Effector memory CD4-positive, alpha-beta T cell (primary cell): ENCODE measurements around the gene SLC25A22.

Source experiments
- DNase-seq, 3 donors: peaks; one replicate each; pipeline ENCODE4 v3.0.0-alpha.2; 2020
- H3K27ac ChIP-seq: 2 replicates; pipeline ENCODE4 v1.7.0; 2013; ENCODE audit warnings: mild to moderate bottlenecking, low read length, moderate library complexity; ENCODE audit not compliant: insufficient read depth, poor library complexity, severe bottlenecking
- H3K27me3 ChIP-seq: replicated peaks from 2 replicates; pipeline ENCODE4 v1.7.0; 2013; ENCODE audit warnings: mild to moderate bottlenecking, low read length; ENCODE audit not compliant: insufficient read depth, control insufficient read depth, poor library complexity, severe bottlenecking
- H3K36me3 ChIP-seq: 2 replicates; pipeline ENCODE4 v1.7.0; 2013; ENCODE audit warnings: mild to moderate bottlenecking, low read length, moderate library complexity; ENCODE audit not compliant: control insufficient read depth, insufficient read depth
- H3K4me1 ChIP-seq: 2 replicates; pipeline ENCODE4 v1.7.0; 2013; ENCODE audit warnings: low read length, mild to moderate bottlenecking; ENCODE audit not compliant: control insufficient read depth, insufficient read depth, poor library complexity, severe bottlenecking
- H3K4me3 ChIP-seq: 2 replicates; pipeline ENCODE4 v1.7.0; 2013; ENCODE audit warnings: low read length, low read depth, mild to moderate bottlenecking; ENCODE audit not compliant: insufficient read depth, poor library complexity, severe bottlenecking
- H3K9me3 ChIP-seq: 2 replicates; pipeline ENCODE4 v1.7.0; 2013; ENCODE audit warnings: mild to moderate bottlenecking, low read length, moderate library complexity; ENCODE audit not compliant: control insufficient read depth
- total RNA-seq, 3 donors: gene quantifications; one replicate each; lab custom pipeline; 2026; lab: John Stamatoyannopoulos, UW

Gene SLC25A22
- 22.5 to 30.3 (median 29.0) reads per million in 3 donors for total RNA-seq

GRCh38 chr11:798093-798713 is at the start of gene SLC25A22:
Gene SLC25A22, minus strand, starts transcription at chr11:798281. Its CDS starts 3,275 bp downstream, at chr11:795006.
- Histone ChIP-seq H3K9me3 (no peaks in the 10 kb centered on the region), H3K27ac (peak within 1 kb of the TSS; percentile 98), H3K27me3 (no peaks in the 10 kb centered on the region), H3K4me1 (peaks cover 29% of the 10 kb centered on the region), H3K4me3 (peak within 1 kb of the TSS; percentile 91), H3K36me3 (peaks cover 22% of the 10 kb centered on the region)
- peak; percentile 70 to 75 (median 71) for DNase-seq

- no peak for DNase-seq
- no peaks in the 10 kb centered on the region for H3K36me3 ChIP-seq
- H3K27ac ChIP-seq, result no peak overlapping the region
- no peak overlapping the region for H3K4me3 ChIP-seq
- peaks cover 21% of the 10 kb centered on the region for H3K27me3 ChIP-seq
- peaks cover 23% of the 10 kb centered on the region for H3K4me1 ChIP-seq
- H3K9me3 ChIP-seq, result no peaks in the 10 kb centered on the region
Measured at GRCh38 chr11:847876-848275, 49.8 kb upstream of the SLC25A22 start.

DNA sequence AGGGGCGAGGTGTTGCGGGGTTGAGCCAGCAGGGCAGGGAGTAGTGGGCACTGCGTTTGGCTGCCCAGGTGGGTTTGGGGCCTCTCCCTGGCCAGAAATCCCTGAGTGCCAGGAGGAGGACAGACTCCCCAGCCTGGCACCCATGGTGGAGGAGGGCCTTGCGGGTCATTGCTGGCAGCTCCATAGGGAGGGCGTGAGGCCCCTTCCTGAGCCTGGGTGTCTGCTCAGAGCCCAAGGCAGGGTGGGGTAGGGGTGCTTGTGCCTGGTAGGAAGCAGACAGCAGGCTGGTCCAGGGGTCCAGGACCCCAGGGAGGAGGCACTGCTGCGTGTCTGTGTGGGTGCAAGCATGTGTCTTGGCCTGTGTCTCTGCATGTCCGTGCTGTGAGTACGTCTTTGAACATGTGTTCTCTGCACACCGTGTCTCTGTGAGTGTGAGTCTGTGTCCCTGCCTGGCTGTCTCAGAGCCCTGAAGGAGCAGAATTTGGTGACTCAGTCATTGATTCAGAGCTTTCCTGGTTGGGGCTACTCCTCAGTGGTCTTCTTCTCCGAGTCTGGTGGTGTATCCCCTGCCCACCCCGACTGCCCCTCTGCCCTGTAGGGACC is 48.5 kb upstream of the SLC25A22 start:
- Histone ChIP-seq H3K27me3 (peaks cover 21% of the 10 kb centered on the region), H3K4me3 (no peak overlapping the region), H3K4me1 (peaks cover 23% of the 10 kb centered on the region), H3K9me3 (no peaks in the 10 kb centered on the region), H3K27ac (no peak overlapping the region), H3K36me3 (no peaks in the 10 kb centered on the region)
- no peak for DNase-seq

- Histone ChIP-seq H3K4me3 (no peak overlapping the region), H3K4me1 (peaks cover 29% of the 10 kb centered on the region), H3K9me3 (no peaks in the 10 kb centered on the region), H3K36me3 (no peaks in the 10 kb centered on the region), H3K27me3 (peaks cover 21% of the 10 kb centered on the region), H3K27ac (no peak overlapping the region)
- DNase-seq, result no peak
Measured at GRCh38 chr11:845872-846495, 47.9 kb upstream of the SLC25A22 start.

DNA sequence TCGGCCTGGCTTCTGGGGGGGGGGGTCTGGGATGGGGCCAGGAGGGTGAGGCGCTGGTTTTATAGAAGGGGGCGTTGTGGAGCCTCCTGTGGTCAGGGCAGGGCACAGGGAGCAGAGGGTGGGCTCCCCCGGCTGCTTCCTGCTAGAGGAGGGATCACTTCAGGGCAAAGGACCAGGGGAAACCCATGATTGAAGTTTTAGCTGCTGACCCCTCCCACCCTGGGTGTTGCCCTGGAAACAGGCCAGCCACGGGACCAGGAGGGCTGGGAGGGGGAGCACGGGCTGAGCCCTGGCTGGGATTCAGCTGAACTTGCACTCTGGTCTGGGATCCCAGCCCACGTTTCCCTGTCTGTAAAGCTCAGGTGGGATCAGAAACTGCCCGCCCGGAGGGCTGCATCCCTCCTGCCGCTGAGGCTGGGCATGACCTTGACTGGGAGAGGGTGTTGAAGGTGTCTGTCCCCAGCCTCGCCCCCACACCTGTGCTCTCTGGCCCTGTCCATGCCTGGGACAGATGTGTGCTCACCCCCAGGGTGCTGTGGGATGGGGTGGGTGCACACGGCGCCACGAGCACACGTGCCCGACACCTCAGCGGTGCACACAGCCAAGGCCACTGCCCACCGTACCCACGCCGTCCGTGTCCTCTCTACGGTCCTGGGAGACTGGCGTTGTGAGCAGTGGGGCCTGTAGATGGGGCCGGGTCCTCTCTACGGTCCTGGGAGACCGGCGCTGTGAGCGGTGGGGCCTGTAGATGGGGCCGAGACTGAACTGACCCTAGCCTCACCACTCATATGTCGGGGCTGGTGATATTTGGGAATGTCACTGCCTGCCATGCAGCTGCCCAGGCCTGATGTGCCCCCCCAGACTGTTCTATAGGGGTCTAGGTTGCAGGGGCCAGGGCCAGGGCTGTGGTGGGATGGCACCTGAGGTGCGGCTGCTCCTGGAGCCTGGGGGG is 46.9 kb upstream of the SLC25A22 start:
- Histone ChIP-seq H3K4me1 (peaks cover 31% of the 10 kb centered on the region), H3K9me3 (no peaks in the 10 kb centered on the region), H3K4me3 (no peak overlapping the region), H3K27me3 (peaks cover 13% of the 10 kb centered on the region), H3K36me3 (peaks cover under 1% of the 10 kb centered on the region), H3K27ac (no peak overlapping the region)
- no peak for DNase-seq

- Histone ChIP-seq H3K27ac (no peak overlapping the region), H3K36me3 (peaks cover 10% of the 10 kb centered on the region), H3K27me3 (peaks cover 7% of the 10 kb centered on the region), H3K4me1 (peaks cover 28% of the 10 kb centered on the region), H3K4me3 (peak overlapping the region; percentile 60), H3K9me3 (no peaks in the 10 kb centered on the region)
- no peak for DNase-seq
Measured at GRCh38 chr11:843818-844692, 46.0 kb upstream of the SLC25A22 start.

GRCh38 chr11:843086-843734 is 45.1 kb upstream of the SLC25A22 start:
- Histone ChIP-seq H3K4me3 (peak overlapping the region; percentile 60), H3K4me1 (peaks cover 20% of the 10 kb centered on the region), H3K27me3 (no peaks in the 10 kb centered on the region), H3K9me3 (no peaks in the 10 kb centered on the region), H3K36me3 (peaks cover 10% of the 10 kb centered on the region), H3K27ac (no peak overlapping the region)
- no peak for DNase-seq

DNA sequence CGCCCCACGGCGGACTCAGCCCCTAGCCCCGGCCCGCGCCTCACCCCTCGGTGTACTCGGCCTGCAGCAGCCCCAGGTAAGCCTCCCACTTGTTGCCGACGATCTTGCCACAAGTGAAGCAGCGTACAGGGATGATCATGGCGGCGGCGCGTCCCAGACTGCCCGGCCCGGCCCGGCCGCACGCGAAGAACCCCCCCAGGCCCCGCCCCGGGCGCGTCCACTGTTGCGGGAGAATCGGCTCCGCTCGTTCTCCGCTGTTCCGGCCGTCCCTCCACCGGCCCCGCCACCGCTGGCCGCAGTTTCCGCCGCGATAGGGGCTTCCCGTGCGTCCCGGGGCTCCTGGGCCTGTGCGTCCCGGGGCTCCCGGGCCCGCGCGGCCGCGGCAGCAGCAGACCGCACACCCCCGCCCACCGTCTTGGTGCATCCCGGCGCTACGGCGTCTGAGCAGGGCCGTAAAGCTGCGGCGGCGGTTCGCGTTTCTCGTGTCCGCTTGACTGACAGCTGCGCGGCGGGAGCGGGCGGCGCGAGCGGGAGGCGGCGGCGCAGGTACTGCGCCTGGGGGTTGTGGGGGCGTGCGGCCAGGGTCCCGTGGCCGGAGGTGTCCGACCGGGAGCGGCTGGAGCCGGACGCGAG is 44.4 kb upstream of the SLC25A22 start, which contains the start of the genes POLR2L and TSPAN4:
Gene POLR2L, minus strand, starts transcription at position 160 of the 633 bp plus-strand sequence. Its CDS starts 21 bp downstream, at position 139.
Gene TSPAN4, plus strand, starts transcription at position 483 of the 633 bp plus-strand sequence. CDS start 7,453 bp downstream, outside the sequence.
- DNase-seq, result peak; percentile 73 to 78 (median 74)
- H3K27me3 ChIP-seq, result no peaks in the 10 kb centered on the region
- no peaks in the 10 kb centered on the region for H3K9me3 ChIP-seq
- H3K27ac ChIP-seq, result peak within 1 kb of the TSS; percentile 83
- H3K36me3 ChIP-seq, result peaks cover 10% of the 10 kb centered on the region
- peaks cover 19% of the 10 kb centered on the region for H3K4me1 ChIP-seq
- H3K4me3 ChIP-seq, result peak within 1 kb of the TSS; percentile 60
